Fibroblast of pulmonary artery (primary cell): ENCODE data around the gene PYGB.

Experiments
- DNase-seq: peaks from one replicate; pipeline ENCODE4 v3.0.0-alpha.2; 2010; ENCODE audit warnings: low read depth
- H3K4me3 ChIP-seq: replicated peaks from 2 replicates; pipeline ENCODE4 v1.5.1; 2011; ENCODE audit warnings: low read depth, mild to moderate bottlenecking, control low read depth, low read length, moderate library complexity
- CTCF ChIP-seq: IDR thresholded peaks from 2 replicates; pipeline ENCODE4 v1.5.1; 2011; ENCODE audit warnings: mild to moderate bottlenecking, control low read depth, low read length, inconsistent platforms; ENCODE audit errors: missing control alignments

The PYGB gene

GRCh38 chr20:25252686-25253421 is 5.0 kb downstream of the PYGB start:
- no peak for DNase-seq
- TF ChIP-seq CTCF: no peak
- H3K4me3 ChIP-seq: no peak overlapping the region

- DNase-seq: no peak
- no peak overlapping the region for H3K4me3 ChIP-seq
- TF ChIP-seq CTCF: no peak
These were observed 5.9 kb downstream of the PYGB start for GRCh38 chr20:25253606-25254275.

GRCh38 chr20:25254571-25254970 is 6.7 kb downstream of the PYGB start:
- no peak for DNase-seq
- no peak for TF ChIP-seq CTCF

DNA sequence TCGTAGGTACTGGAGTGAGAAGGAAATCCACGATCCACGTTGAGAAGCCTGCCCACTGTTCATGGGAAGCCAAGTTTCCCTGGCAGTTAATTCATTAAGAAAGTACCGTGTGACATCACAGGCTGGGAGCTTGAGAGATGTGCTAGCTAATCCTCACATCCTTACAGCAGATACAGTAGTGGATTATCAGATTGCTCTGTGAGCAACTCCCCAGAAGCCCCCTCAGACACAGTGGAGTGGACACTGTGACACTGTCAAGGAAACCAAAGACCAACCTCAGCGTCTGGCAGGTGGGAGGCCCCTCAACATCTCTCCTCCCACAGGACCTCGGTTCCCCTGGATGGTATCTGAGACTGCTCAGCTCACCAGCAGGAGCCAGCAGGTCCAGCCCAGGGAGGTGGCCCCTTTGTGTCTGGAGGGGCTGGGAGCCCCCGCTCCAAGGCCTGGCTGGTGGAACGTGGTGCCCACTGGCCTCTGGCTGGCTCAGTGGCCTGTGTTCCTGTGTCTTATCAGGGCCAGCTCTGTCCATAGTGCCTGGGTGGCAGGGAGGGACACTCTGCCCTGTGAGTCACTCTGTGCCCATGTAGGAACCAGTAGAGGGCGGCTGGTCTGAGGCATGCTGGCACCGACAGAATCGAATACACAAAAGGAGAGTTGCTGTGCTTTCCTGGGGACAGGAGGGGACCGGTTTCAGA is 7.2 kb downstream of the PYGB start:
- no peak for DNase-seq
- TF ChIP-seq CTCF: no peak
- no peak overlapping the region for H3K4me3 ChIP-seq

More at GRCh38 chr20:25254571-25254970, 6.7 kb downstream of the PYGB start:
- no peak overlapping the region for H3K4me3 ChIP-seq

- no peak for TF ChIP-seq CTCF
- H3K4me3 ChIP-seq: no peak overlapping the region
- peak; percentile 51 for DNase-seq
These were observed 8.5 kb downstream of the PYGB start for GRCh38 chr20:25256226-25256859.

- DNase-seq: no peak
- H3K4me3 ChIP-seq: no peak overlapping the region
- TF ChIP-seq CTCF: no peak
These were observed 9.2 kb downstream of the PYGB start for GRCh38 chr20:25257130-25257529.
